GM12892 (cell line): Measurements from ENCODE around the gene MED29.

Experiments
- DNase-seq: peaks from one replicate; pipeline ENCODE4 v3.0.0; 2011; ENCODE audit not compliant: insufficient read length
- FAIRE-seq: peaks from 2 replicates; lab custom pipeline; 2011; peaks lifted over from hg19 to GRCh38; lab: Jason Lieb, UNC
- POLR2A ChIP-seq: IDR thresholded peaks from 2 replicates; pipeline ENCODE4 v1.6.1; 2011; ENCODE audit warnings: low read depth, low read length, control low read depth
- POLR2AphosphoS5 ChIP-seq: IDR thresholded peaks from 2 replicates; pipeline ENCODE4 v1.6.1; 2011; ENCODE audit warnings: low read depth, low read length, control low read depth
- TAF1 ChIP-seq: IDR thresholded peaks from 2 replicates; pipeline ENCODE4 v1.6.1; 2011; ENCODE audit warnings: low read depth, mild to moderate bottlenecking, control low read depth, low read length, borderline replicate concordance

The MED29 gene

DNA sequence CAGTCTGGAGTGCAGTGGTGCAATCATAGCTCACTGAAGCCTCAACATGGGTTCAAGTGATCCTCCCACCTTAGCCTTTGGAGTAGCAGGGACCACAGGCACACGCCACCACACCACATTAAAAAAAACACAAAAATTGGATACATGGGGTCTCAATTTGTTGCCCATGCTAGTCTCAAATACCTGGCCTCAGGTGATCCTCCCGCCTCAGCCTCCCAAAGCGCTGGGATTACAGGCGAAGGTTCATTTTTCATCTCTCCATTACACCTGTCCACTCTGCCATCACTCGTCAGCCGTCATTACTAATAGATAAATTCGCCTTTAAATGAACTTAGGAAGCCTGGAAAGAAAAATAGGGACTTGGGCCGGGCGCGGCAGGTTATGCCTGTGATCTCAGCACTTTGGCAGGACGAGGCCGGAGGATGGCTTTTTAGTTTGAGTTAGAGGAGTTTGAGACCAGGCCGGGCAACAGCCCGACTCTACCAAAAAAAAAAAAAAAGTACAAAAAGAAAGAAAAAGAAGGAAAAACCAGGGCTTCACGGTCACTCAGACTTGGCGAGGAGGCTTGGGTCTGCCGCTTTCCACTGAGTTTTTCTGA is 53.5 kb downstream of the MED29 start:
- TF ChIP-seq TAF1 (no peak), POLR2A (no peak)
- no peak for FAIRE-seq
- DNase-seq, result no peak

DNA sequence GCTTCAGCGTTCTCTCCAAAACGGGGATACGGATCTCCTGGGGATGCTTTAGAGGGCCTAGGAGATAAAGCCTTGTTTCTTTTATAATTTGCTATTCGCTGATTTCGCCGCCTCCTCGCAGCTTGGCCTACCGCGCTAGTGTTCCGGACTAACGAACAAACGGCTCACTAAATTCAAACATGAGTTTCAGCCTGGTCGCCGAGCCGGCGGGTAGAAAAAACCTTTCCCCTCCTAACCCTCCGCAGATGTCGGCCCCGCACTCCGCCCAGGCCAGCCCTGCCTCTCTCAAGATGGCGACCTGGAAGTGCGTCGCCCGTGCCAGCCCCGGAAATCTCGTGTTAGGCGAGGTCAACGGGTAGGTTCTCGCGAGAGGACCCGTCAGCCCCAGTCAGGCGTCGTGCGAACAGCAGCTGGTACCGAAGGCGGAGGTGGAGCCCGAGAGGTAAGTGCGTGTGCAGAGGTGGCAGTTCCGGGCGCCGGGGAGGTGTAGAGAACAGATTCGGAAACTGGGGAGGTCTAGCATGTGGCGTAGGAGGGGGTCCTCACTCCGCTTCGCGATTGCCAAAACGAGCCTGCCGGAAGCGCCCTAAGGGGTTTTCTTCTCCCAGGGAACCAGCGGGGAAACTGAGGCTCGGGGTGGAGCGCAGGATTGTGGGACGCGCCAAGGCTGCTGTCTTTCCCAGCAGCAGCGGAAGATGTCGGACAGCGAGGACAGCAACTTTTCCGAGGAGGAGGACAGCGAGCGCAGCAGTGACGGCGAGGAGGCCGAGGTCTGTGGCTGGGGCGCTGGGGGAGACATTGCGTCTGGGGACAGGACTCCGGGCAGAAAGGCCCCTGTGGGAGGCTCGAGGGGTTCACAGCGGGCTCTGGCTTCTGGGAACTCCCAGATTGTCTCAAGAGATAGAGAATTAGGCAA is 54.3 kb downstream of the MED29 start, which contains the start of gene SUPT5H:
TSS of gene SUPT5H (plus strand) at position 387 of the 916 bp plus-strand sequence. CDS start at position 696, 309 bp downstream.
- FAIRE-seq, result peak; percentile 96
- TF ChIP-seq TAF1 (peak; percentile 65), POLR2AphosphoS5 (peak; percentile 92), POLR2A (peak; percentile 91)
- DNase-seq, result peak; percentile 97

DNA sequence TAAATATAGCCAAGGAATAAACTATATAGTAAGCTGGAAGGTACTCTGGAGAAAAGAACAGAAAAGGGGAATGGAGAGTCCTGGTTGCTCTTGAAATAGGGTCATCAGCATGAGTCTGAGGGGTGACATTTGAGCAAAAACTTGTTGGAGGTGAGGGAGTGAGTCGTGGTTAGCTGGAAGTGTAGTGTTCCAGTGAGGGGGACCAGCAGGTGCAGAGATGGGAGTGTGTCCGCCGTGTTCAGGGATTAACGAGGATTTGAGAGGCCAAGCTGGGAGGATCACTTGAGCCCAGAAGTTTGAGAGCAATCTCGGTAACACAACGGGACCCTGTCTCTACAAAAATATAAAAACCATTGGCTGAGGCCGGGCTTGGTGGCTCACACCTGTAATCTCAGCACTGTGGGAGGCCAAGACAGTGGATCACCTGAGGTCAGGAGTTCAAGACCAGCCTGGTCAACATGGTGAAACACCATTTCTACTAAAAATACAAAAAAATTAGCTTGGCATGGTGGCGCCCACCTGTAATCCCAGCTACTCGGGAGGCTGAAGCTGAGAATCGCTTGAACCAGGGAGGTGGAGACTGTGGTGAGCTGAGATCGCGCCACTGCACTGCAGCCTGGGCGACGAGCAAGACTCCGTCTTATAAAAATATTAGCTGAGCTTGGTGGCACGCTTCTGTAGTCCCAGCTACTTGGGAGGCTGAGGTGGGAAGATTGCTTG is 55.3 kb downstream of the MED29 start:
- no peak for TF ChIP-seq POLR2AphosphoS5
- no peak for TF ChIP-seq POLR2A
- TF ChIP-seq TAF1, result no peak
- FAIRE-seq, result no peak

DNA sequence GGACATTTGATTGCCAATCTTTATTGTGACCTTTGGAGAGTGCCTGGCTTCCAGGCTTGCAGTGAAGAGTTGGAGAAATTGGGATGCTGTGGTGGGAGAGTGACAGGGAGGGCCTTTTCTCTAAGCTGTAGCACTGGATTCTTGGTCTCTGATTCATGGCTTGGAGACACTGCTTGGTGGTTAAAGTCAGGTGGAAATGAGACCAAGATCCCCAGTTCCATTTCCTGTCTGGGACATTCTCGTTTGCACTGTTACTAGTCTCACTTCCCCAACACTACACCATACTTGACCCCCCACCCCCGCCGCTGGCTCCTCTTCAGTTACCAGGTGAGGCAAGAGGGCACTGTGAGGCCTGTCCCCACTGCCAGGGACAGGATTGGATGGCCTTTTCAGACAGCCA is 57.1 kb downstream of the MED29 start:
- DNase-seq, result peak; percentile 48
- no peak for TF ChIP-seq POLR2A
- no peak for TF ChIP-seq TAF1
- TF ChIP-seq POLR2AphosphoS5, result no peak

More for the DNA sequence above, 55.3 kb downstream of the MED29 start:
- no peak for DNase-seq

DNA sequence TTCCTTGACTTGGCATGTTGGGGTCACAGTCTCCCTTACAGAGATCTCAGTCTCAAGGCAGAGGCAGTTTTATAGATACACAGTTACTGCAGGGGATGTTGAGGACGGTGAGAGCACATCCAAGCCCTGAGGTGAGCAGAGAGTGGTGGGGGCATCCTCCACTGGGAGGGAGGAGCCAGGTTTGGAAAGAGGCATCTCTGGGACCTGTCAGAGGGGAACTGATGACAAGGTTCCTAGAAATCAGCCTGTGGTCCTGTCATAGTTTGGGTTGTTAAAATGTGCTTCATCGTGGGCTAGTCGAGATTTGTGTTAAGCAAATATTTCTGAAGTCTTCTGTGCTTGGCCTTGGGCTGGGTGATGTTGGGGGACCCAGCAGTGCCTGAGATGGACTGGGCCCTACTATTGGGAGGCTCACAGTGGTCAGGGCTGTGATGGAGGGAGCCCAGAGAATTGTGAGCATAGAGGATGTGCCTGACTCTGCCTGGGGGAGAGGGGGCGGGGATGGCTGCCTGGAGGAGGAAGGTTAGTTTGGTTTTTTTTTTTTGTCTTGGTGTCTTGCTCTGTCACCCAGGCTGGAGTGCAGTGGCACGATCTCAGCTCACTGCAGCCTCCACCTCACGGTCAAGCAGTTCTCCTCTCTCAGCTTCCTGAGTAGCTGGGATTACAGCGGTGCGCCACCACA is 58.1 kb downstream of the MED29 start:
- FAIRE-seq (no peak), DNase-seq (no peak)
- TF ChIP-seq POLR2AphosphoS5, result no peak
- no peak for TF ChIP-seq POLR2A
- TF ChIP-seq TAF1, result no peak

More for the DNA sequence above, 57.1 kb downstream of the MED29 start:
- FAIRE-seq, result no peak
